GM10266 (cell line): ENCODE data around the gene BBIP1.

Experiments used
- DNase-seq: peaks from one replicate; pipeline ENCODE4 v3.0.0; 2012; ENCODE audit errors: extremely low spot score
- CTCF ChIP-seq: IDR thresholded peaks from 2 replicates; pipeline ENCODE4 v1.5.1; 2012; ENCODE audit warnings: mild to moderate bottlenecking, low read depth; ENCODE audit not compliant: control insufficient read depth, insufficient read depth; ENCODE audit errors: missing control alignments

BBIP1 gene

GRCh38 chr10:110857265-110858171 lies 61.5 kb downstream of the BBIP1 start:
- DNase-seq = no peak

GRCh38 chr10:110853921-110854605 lies 64.9 kb downstream of the BBIP1 start:
- no peak for TF ChIP-seq CTCF
- DNase-seq = no peak

More at GRCh38 chr10:110857265-110858171, 61.5 kb downstream of the BBIP1 start:
- no peak for TF ChIP-seq CTCF

DNA sequence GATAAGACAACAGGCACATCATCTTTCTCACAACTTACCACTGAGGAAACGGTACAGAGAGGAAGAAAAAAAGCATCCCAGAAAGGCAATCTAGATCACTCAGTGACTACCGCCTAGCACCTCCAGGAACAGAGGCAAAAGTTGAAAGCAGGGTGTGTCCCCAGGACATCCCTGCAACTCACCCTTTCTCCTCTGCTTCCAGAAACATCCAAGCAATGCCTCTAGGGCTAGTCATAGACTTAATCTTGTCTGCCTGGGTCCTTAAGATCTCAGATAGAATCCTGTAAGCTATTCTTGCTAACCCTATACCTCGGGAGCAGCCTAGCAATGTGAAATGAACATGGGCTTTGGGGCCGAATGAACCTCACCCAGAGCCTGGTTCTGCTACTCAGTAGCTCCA lies 66.0 kb downstream of the BBIP1 start:
- TF ChIP-seq CTCF = no peak
- DNase-seq = no peak

DNA sequence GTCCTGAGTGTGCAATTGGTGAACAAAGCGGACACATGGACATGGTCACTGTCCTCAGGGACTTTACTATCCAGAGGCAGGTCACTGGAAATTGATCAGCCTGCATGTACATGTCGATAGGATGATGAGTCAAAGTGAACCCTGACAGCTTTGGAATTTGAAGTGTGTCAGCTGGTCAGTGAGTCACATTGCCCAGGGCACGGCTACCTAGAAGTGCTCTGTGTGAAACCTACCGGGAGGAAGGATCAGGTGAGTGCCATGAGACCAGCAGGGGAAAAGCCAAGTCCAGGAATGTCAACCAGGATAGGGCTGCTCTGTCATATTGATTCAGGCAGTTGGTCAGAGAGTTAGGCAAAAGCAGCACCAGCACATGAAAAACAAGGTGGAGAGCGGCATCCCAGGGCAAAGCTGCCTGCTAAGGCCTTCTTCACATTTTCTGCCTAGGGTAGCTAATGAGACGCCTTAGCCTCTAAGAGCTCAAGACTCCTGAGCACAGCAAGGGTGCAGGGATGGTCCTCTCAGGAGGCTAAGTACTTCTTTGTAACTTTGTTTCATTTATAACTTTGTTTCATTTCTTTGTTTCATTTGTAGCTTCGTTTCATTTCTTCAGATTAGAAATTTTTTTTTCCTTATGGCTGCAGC lies 66.6 kb downstream of the BBIP1 start:
- no peak for DNase-seq
- no peak for TF ChIP-seq CTCF

DNA sequence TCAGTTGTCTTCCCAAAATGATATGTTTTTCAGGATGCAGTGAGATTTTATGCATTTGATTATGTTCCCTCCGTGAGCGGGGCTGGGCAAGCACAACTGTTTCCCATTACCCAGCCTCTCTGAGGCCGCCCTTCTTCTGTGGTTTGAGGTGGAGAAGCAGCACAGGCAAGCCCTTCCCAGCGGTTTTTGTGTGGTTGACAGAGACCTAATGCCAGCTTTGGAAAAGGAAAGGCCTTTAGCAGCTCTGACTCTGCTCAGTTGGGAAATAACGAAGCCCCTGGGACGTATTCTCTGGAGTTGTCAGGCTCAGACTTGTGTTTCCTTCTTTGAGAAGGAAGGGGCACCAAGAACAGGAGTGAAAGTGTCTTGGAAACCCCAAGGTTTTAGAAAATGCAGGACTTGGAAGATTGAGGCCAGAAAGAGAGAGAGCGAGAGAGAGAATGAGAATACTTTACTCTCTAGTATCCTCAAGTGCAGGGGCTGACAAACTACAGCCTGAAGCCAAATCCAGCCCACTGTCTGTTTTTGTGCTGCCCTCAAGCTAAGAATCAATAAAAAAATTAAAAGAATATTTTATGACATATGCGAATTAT lies 67.9 kb downstream of the BBIP1 start:
- DNase-seq = no peak
- no peak for TF ChIP-seq CTCF

GRCh38 chr10:110850099-110850498 lies 68.9 kb downstream of the BBIP1 start:
- DNase-seq = no peak
- no peak for TF ChIP-seq CTCF
